HCT116 (cell line): ENCODE data around the gene RIMBP2. TPM values are rescaled to one million over a fixed set of nuclear protein-coding genes. Genes with fewer than 3 reads are reported as not detected.

Experiments used
- ATAC-seq: fragments of 200-7000 bp; cut with Tn5 transposase; 2 replicates; pipeline ENCODE4 v1.9.1; 2020; ENCODE audit warnings: mild to moderate bottlenecking, moderate library complexity
- BruUV-seq: library from RNA; stranded (reverse); fragments of 400-500 nt; replicated peaks from 2 replicates; lab custom pipeline; 2021; lab: Mats Ljungman, UMichigan
- CTCF ChIA-PET: fragments of 300-600 bp; sonication (Branson Sonifier 250); formaldehyde crosslinking; loops from one replicate; lab custom pipeline; 2021; ENCODE audit warnings: antibody characterized with exemption; lab: Charles Lee
- POLR2A ChIA-PET: fragments of 300-600, 350-600 bp; sonication (Branson Sonifier 250); formaldehyde crosslinking; loops from one replicate; lab custom pipeline; 2021; ENCODE audit warnings: antibody characterized with exemption; lab: Charles Lee
- RAD21 ChIA-PET, 2 experiments: fragments of 300-600 bp; sonication (Branson Sonifier 250); formaldehyde crosslinking; loops; one replicate each; lab custom pipeline; 2023; ENCODE audit warnings: low total read pairs in 2 of 2; ENCODE audit not compliant: uncharacterized antibody in 2 of 2, unreplicated experiment in 2 of 2, low non-redundant PET in 1 of 2; lab: Charles Lee
- DNase-seq: peaks from one replicate; pipeline ENCODE4 v3.0.0-alpha.2; 2010; ENCODE audit warnings: low read depth, low spot score
- H2AFZ ChIP-seq: fragments of 200-600 bp; shearing (Covaris generic), sonication (generic); 2 replicates; pipeline ENCODE4 v1.6.1; 2017; ENCODE audit warnings: low read depth, mixed run types, mixed read lengths, antibody characterized with exemption, low read length; ENCODE audit not compliant: poor library complexity, severe bottlenecking
- H3K27ac ChIP-seq: 2 replicates; pipeline ENCODE4 v1.5.1; 2012; ENCODE audit warnings: low read depth, low read length
- H3K27me3 ChIP-seq: fragments of 200-600 bp; sonication (generic); 2 replicates; pipeline ENCODE4 v1.6.1; 2016; ENCODE audit warnings: mixed run types, low read length, mixed read lengths; ENCODE audit not compliant: insufficient read depth
- H3K36me3 ChIP-seq, 2 experiments: fragments of 200-500 bp in 1 of 2; fragments of 200-600 bp in 1 of 2; sonication (Bioruptor generic) in 1 of 2; sonication (generic) in 1 of 2; 2 replicates each; pipeline versions ENCODE4 v1.5.1 to v1.6.1; 2014 to 2016; ENCODE audit warnings: low read length in 2 of 2, inconsistent platforms in 1 of 2, mixed read lengths in 1 of 2, mixed run types in 1 of 2; ENCODE audit not compliant: insufficient read depth in 2 of 2, control insufficient read depth in 1 of 2
- H3K4me1 ChIP-seq, 2 experiments: fragments of 200-600 bp in 1 of 2; sonication (generic) in 1 of 2; 2 replicates each; pipeline versions ENCODE4 v1.5.1 to v1.6.1; 2012 to 2017; ENCODE audit warnings: low read length in 2 of 2, inconsistent platforms in 1 of 2, mild to moderate bottlenecking in 1 of 2, mixed read lengths in 1 of 2, mixed run types in 1 of 2, moderate library complexity in 1 of 2; ENCODE audit not compliant: insufficient read depth in 2 of 2, control insufficient read depth in 1 of 2
- H3K4me2 ChIP-seq: fragments of 200-600 bp; sonication (generic); 2 replicates; pipeline ENCODE4 v1.6.1; 2017; ENCODE audit warnings: mixed run types, low read length, mixed read lengths
- H3K4me3 ChIP-seq, 2 experiments: fragments of 200-600 bp in 1 of 2; sonication (generic) in 1 of 2; replicated peaks in 1 of 2; 2 replicates each; pipeline ENCODE4 v1.5.1; 2011 to 2016; ENCODE audit warnings: low read length in 2 of 2, control low read depth in 1 of 2, low read depth in 1 of 2, mild to moderate bottlenecking in 1 of 2, mixed read lengths in 1 of 2, mixed run types in 1 of 2
- H3K79me2 ChIP-seq: fragments of 200-600 bp; sonication (generic); 2 replicates; pipeline ENCODE4 v1.6.1; 2017; ENCODE audit warnings: mild to moderate bottlenecking, mixed run types, low read length, moderate library complexity, mixed read lengths; ENCODE audit not compliant: insufficient read depth
- H3K9ac ChIP-seq: fragments of 200-600 bp; sonication (generic); 2 replicates; pipeline ENCODE4 v1.6.1; 2016; ENCODE audit warnings: low read length, mixed read lengths
- H3K9me2 ChIP-seq: fragments of 200-600 bp; sonication (generic), shearing (Covaris generic); 2 replicates; pipeline ENCODE4 v1.6.1; 2017; ENCODE audit warnings: mixed run types, mild to moderate bottlenecking, moderate library complexity; ENCODE audit not compliant: insufficient read depth
- H3K9me3 ChIP-seq, 2 experiments: fragments of 200-500 bp in 1 of 2; fragments of 200-600 bp in 1 of 2; sonication (Bioruptor generic) in 1 of 2; sonication (generic) in 1 of 2; 2 replicates each; pipeline ENCODE4 v1.6.1; 2014 to 2017; ENCODE audit warnings: low read length in 2 of 2, mixed read lengths in 2 of 2, inconsistent platforms in 1 of 2, low read depth in 1 of 2, mild to moderate bottlenecking in 1 of 2, mixed run types in 1 of 2, moderate library complexity in 1 of 2; ENCODE audit not compliant: control insufficient read depth in 1 of 2, insufficient read depth in 1 of 2
- H4K20me1 ChIP-seq: fragments of 200-600 bp; sonication (generic), shearing (Covaris generic); 2 replicates; pipeline ENCODE4 v1.6.1; 2017; ENCODE audit warnings: mixed run types, mild to moderate bottlenecking, moderate library complexity; ENCODE audit not compliant: insufficient read depth
- ATF3 ChIP-seq: IDR thresholded peaks from 2 replicates; pipeline ENCODE4 v1.6.1; 2012
- CBX3 ChIP-seq: IDR thresholded peaks from 2 replicates; pipeline ENCODE4 v1.6.1; 2012; ENCODE audit warnings: low read depth
- FOSL1 ChIP-seq: IDR thresholded peaks from 2 replicates; pipeline ENCODE4 v1.6.1; 2012; ENCODE audit warnings: low read depth
- POLR2A ChIP-seq: IDR thresholded peaks from 2 replicates; pipeline ENCODE4 v1.7.0; 2011; ENCODE audit warnings: borderline replicate concordance; ENCODE audit not compliant: insufficient read depth, insufficient read length; ENCODE audit errors: extremely low read depth
- REST ChIP-seq: IDR thresholded peaks from 2 replicates; pipeline ENCODE4 v1.6.1; 2012; ENCODE audit warnings: low read depth
- SIN3A ChIP-seq: IDR thresholded peaks from 2 replicates; pipeline ENCODE4 v1.6.1; 2012; ENCODE audit warnings: low read depth
- SRF ChIP-seq: IDR thresholded peaks from 2 replicates; pipeline ENCODE4 v1.6.1; 2012; ENCODE audit warnings: low read depth
- TCF7L2 ChIP-seq: IDR thresholded peaks from 2 replicates; pipeline ENCODE4 v1.7.0; 2011; ENCODE audit warnings: borderline replicate concordance, inconsistent platforms; ENCODE audit not compliant: insufficient read depth, insufficient read length; ENCODE audit errors: extremely low read depth
- YY1 ChIP-seq: IDR thresholded peaks from 2 replicates; pipeline ENCODE4 v1.6.1; 2011; ENCODE audit warnings: low read length, low read depth, moderate library complexity, mild to moderate bottlenecking; ENCODE audit not compliant: insufficient replicate concordance; ENCODE audit errors: extremely low read depth
- ZFX ChIP-seq: fragments of 450-650 bp; IDR thresholded peaks from 2 replicates; pipeline ENCODE4 v1.6.1; 2017
- intact Hi-C: fragments of 100-400 bp; cut with micrococcal nuclease; formaldehyde crosslinking; loops from 2 replicates; pipeline ENCODE4 v1.10.0; 2022
- total RNA-seq: library from RNA; stranded (reverse); gene quantifications from one replicate; pipeline ENCODE4 v1.2.1, GENCODE V29; 2021; ENCODE audit not compliant: unreplicated experiment

Gene RIMBP2
- total RNA-seq, 1 experiment from 2014 or later = not detected

- Histone ChIP-seq H3K9ac (no peak overlapping the region), H3K4me1 (no peaks in the 10 kb centered on the region), H3K4me2 (no peak overlapping the region), H3K79me2 (no peaks in the 10 kb centered on the region), H3K4me3 (no peak overlapping the region), H3K9me2 (no peaks in the 10 kb centered on the region), H3K27me3 (no peaks in the 10 kb centered on the region), H3K27ac (no peak overlapping the region), H2AFZ (no peak overlapping the region), H3K36me3 (no peaks in the 10 kb centered on the region), H3K9me3 (peaks cover 0 to 3% of the 10 kb centered on the region in 2 experiments; a peak in 1 of 4 replicates), H4K20me1 (no peaks in the 10 kb centered on the region)
- ChIA-PET POLR2A (no interaction called here), RAD21 (no interaction called here), CTCF (no interaction called here)
- BruUV-seq = no TSS peak
- no peak for DNase-seq
- no peak for TF ChIP-seq ZFX
- TF ChIP-seq POLR2A = no peak
- TF ChIP-seq TCF7L2 = no peak
- TF ChIP-seq FOSL1 = no peak
- TF ChIP-seq SRF = no peak
- TF ChIP-seq ATF3 = no peak
- TF ChIP-seq CBX3 = no peak
- TF ChIP-seq SIN3A = no peak
- no peak for TF ChIP-seq REST
- no peak for TF ChIP-seq YY1
- ATAC-seq = no peak
- intact Hi-C loops = no loop called here
Measured at GRCh38 chr12:130625201-130625600, 90.9 kb downstream of the RIMBP2 start.
